HepG2 (cell line): Measurements from ENCODE around the gene ERBB3. TPM values are rescaled to one million over a fixed set of nuclear protein-coding genes. Genes with fewer than 3 reads are reported as not detected.

Experiments used
- ARNT2 ChIP-seq: sonication (generic); formaldehyde crosslinking; IDR thresholded peaks from 2 replicates; pipeline ENCODE4 v1.8.0; 2022; ENCODE audit warnings: mild to moderate bottlenecking, low read depth, missing genetic modification reagents, moderate library complexity
- BORCS8-MEF2B ChIP-seq: sonication (generic); formaldehyde crosslinking; IDR thresholded peaks from 2 replicates; pipeline ENCODE4 v1.8.0; 2022; ENCODE audit warnings: mild to moderate bottlenecking, missing genetic modification reagents
- DMAP1 ChIP-seq: IDR thresholded peaks from 2 replicates; pipeline ENCODE4 v1.6.1; 2016
- ELF3 ChIP-seq: IDR thresholded peaks from 2 replicates; pipeline ENCODE4 v1.6.1; 2016; ENCODE audit warnings: missing genetic modification reagents, missing compliant biosample characterization
- GRHL1 ChIP-seq: sonication (generic); formaldehyde crosslinking; conservative IDR thresholded peaks from 2 replicates; pipeline ENCODE4 v1.8.0; 2022; ENCODE audit warnings: missing genetic modification reagents
- KDM4B ChIP-seq: sonication (generic); formaldehyde crosslinking; IDR thresholded peaks from 2 replicates; pipeline ENCODE4 v1.4.0; 2020; ENCODE audit warnings: missing genetic modification reagents
- MAFG ChIP-seq: sonication (generic); formaldehyde crosslinking; IDR thresholded peaks from 2 replicates; pipeline ENCODE4 v1.5.1; 2020; ENCODE audit warnings: mild to moderate bottlenecking, missing genetic modification reagents
- MLXIP ChIP-seq: sonication (generic); formaldehyde crosslinking; IDR thresholded peaks from 2 replicates; pipeline ENCODE4 v1.9.0; 2021; ENCODE audit warnings: missing genetic modification reagents, borderline replicate concordance
- NRL ChIP-seq: sonication (generic); formaldehyde crosslinking; IDR thresholded peaks from 2 replicates; pipeline ENCODE4 v1.5.0; 2020; ENCODE audit warnings: missing genetic modification reagents, mild to moderate bottlenecking, moderate library complexity, borderline replicate concordance
- SOX13 ChIP-seq, 3 experiments: fragments of 450-650 bp in 1 of 3; sonication (generic) in 1 of 3; formaldehyde crosslinking in 1 of 3; IDR thresholded peaks in 2 of 3; conservative IDR thresholded peaks in 1 of 3; 2 replicates each; pipeline versions ENCODE4 v1.5.0 to v1.6.1; 2016 to 2020; ENCODE audit warnings: antibody characterized with exemption in 1 of 3, mild to moderate bottlenecking in 1 of 3, missing compliant biosample characterization in 1 of 3, missing genetic modification reagents in 1 of 3, moderate library complexity in 1 of 3
- SP4 ChIP-seq: sonication (generic); formaldehyde crosslinking; IDR thresholded peaks from 2 replicates; pipeline ENCODE4 v1.8.1; 2023; ENCODE audit warnings: mild to moderate bottlenecking, missing genetic modification reagents
- SRSF1 ChIP-seq: fragments of 200-400 bp; formaldehyde crosslinking; optimal IDR thresholded peaks from 2 replicates; pipeline ENCODE3; 2017; ENCODE audit warnings: mild to moderate bottlenecking, low read depth, low read length, moderate library complexity
- TBX2 ChIP-seq: sonication (generic); formaldehyde crosslinking; IDR thresholded peaks from 2 replicates; pipeline ENCODE4 v1.5.0; 2020; ENCODE audit warnings: missing genetic modification reagents, mild to moderate bottlenecking, borderline replicate concordance
- ZFP41 ChIP-seq: sonication (generic); formaldehyde crosslinking; IDR thresholded peaks from 2 replicates; pipeline ENCODE4 v1.4.0; 2020; ENCODE audit warnings: mild to moderate bottlenecking, missing genetic modification reagents, borderline replicate concordance
- ZMYM2 ChIP-seq: sonication (generic); formaldehyde crosslinking; IDR thresholded peaks from 2 replicates; pipeline ENCODE4 v1.8.0; 2022; ENCODE audit warnings: mild to moderate bottlenecking, missing genetic modification reagents
- ZNF235 ChIP-seq: sonication (generic); formaldehyde crosslinking; IDR thresholded peaks from 2 replicates; pipeline ENCODE4 v1.8.1; 2023; ENCODE audit warnings: mild to moderate bottlenecking, missing genetic modification reagents, borderline replicate concordance
- ZNF264 ChIP-seq: sonication (generic); formaldehyde crosslinking; IDR thresholded peaks from 2 replicates; pipeline ENCODE4 v1.4.0; 2020; ENCODE audit warnings: missing genetic modification reagents
- ZNF451 ChIP-seq: sonication (generic); formaldehyde crosslinking; IDR thresholded peaks from 2 replicates; pipeline ENCODE4 v1.5.0; 2020; ENCODE audit warnings: mild to moderate bottlenecking, missing genetic modification reagents
- ZNF501 ChIP-seq: sonication (generic); formaldehyde crosslinking; IDR thresholded peaks from 2 replicates; pipeline ENCODE4 v1.5.1; 2020; ENCODE audit warnings: mild to moderate bottlenecking, moderate library complexity, missing genetic modification reagents
- ZNF557 ChIP-seq: sonication (generic); formaldehyde crosslinking; IDR thresholded peaks from 2 replicates; pipeline ENCODE4 v1.4.0; 2020; ENCODE audit warnings: missing genetic modification reagents
- ZNF644 ChIP-seq: IDR thresholded peaks from 2 replicates; pipeline ENCODE4 v1.6.1; 2016; ENCODE audit warnings: low read depth
- ZNF777 ChIP-seq: sonication (generic); formaldehyde crosslinking; IDR thresholded peaks from 2 replicates; pipeline ENCODE4 v1.4.0; 2020; ENCODE audit warnings: missing genetic modification reagents
- polyA plus RNA-seq, 8 experiments: library from polyadenylated mRNA; depleted of rRNA in 3 of 8; stranded (reverse) in 7 of 8; unstranded in 1 of 8; fragments of >200 nt; fragmentation: Illumina TruSeq in 4 of 8; extraction: Trizol in 4 of 8; gene quantifications; 2 replicates each; pipeline versions ENCODE4 v1.2.1 to v1.2.3, GENCODE V29; 2011 to 2016; ENCODE audit warnings: low read depth in 4 of 8, missing spikeins in 1 of 8, mixed read lengths in 1 of 8; ENCODE audit not compliant: insufficient read depth in 1 of 8
- total RNA-seq, 5 experiments: library from RNA; depleted of rRNA; stranded (reverse); fragments of >200 nt; fragmentation: Illumina TruSeq; extraction: Trizol; gene quantifications; 2 replicates each; pipeline ENCODE4 v1.2.3, GENCODE V29; 2016; ENCODE audit warnings: low read depth in 1 of 5
- TF ChIP-seq, protein P1 (sequence below): sonication (generic); formaldehyde crosslinking; IDR thresholded peaks from 2 replicates; pipeline ENCODE4 v1.4.0; 2020; ENCODE audit warnings: missing genetic modification reagents

Gene ERBB3
- total and polyA plus RNA-seq, 2 of the 13 experiments (the other 11 are each of a cell fraction or from before 2014, with no cell fraction given), result 93.6 to 358 TPM

DNA sequence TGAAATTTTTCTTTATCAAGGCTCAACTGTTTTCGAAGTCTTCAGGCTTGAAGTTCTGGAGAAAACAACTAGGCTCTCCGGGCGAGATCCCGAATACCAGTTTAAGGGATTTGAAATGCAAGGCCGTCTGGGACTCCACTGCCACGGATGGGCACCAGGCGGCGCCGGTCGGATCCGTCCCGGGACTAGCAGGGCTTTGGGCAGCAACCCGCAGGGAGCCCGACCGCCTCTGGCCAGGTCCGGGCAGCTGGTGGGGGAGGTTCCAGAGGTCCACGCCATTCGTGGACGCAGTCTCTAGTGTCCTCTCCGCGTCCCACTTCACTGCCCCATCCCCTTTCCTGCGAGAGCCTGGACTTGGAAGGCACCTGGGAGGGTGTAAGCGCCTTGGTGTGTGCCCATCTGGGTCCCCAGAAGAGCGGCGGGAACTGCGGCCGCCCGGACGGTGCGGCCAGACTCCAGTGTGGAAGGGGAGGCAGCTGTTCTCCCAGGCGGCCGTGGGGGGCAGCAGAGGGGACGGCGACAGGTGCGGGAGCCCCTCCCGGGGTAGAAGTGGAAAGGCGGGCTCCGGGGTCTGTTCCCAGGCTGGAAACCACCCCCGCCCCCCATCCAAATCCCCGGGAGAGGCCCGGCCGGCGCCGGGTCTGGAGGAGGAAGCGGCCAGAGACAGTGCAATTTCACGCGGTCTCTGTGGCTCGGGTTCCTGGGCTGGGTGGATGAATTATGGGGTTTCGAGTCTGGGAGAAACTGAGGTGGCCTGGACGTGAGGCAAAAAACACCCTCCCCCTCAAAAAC lies 838 bp upstream of the ERBB3 start (continued):
- peak; percentile 29; the same call in 1 of the 2 replicates for TF ChIP-seq ZNF644 (CRISPR knock-in tag)
- no peak for TF ChIP-seq MLXIP (CRISPR knock-in tag)
- 0 out of 2 replicates have a peak, but pooled peaks have one; percentile 33 for TF ChIP-seq ZNF501 (CRISPR knock-in tag)
- peak; percentile 18; the same call in 1 of the 2 replicates for TF ChIP-seq DMAP1 (CRISPR knock-in tag)
- 0 out of 2 replicates have a peak, but pooled peaks have one; percentile 39 for TF ChIP-seq NRL (CRISPR knock-in tag)
- TF ChIP-seq SOX13 (IDR thresholded peaks at IDR 0.05), result no peak
- TF ChIP-seq SOX13 (CRISPR knock-in tag; conservative IDR thresholded peaks at IDR 0.05 in 1 of 2, IDR thresholded peaks at IDR 0.05 in 1 of 2), result peak in 1 of 2 experiments; percentile 46; a peak in 1 of 4 replicates
- TF ChIP-seq MAFG (CRISPR knock-in tag), result no peak
- no peak for TF ChIP-seq ZNF235 (CRISPR knock-in tag)
- no peak for TF ChIP-seq ZMYM2
- TF ChIP-seq ZFP41 (CRISPR knock-in tag), result peak; percentile 46; the same call in 1 of the 2 replicates
- TF ChIP-seq, protein P1, sequence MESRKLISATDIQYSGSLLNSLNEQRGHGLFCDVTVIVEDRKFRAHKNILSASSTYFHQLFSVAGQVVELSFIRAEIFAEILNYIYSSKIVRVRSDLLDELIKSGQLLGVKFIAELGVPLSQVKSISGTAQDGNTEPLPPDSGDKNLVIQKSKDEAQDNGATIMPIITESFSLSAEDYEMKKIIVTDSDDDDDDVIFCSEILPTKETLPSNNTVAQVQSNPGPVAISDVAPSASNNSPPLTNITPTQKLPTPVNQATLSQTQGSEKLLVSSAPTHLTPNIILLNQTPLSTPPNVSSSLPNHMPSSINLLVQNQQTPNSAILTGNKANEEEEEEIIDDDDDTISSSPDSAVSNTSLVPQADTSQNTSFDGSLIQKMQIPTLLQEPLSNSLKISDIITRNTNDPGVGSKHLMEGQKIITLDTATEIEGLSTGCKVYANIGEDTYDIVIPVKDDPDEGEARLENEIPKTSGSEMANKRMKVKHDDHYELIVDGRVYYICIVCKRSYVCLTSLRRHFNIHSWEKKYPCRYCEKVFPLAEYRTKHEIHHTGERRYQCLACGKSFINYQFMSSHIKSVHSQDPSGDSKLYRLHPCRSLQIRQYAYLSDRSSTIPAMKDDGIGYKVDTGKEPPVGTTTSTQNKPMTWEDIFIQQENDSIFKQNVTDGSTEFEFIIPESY (CRISPR knock-in tag), result 0 out of 2 replicates have a peak, but pooled peaks have one; percentile 35
- peak; percentile 84 for TF ChIP-seq BORCS8-MEF2B (CRISPR knock-in tag)
- peak; percentile 39; the same call in 1 of the 2 replicates for TF ChIP-seq ELF3 (CRISPR knock-in tag)
- TF ChIP-seq ZNF557 (CRISPR knock-in tag), result peak; percentile 62; the same call in 1 of the 2 replicates
- TF ChIP-seq ARNT2 (CRISPR knock-in tag), result 0 out of 2 replicates have a peak, but pooled peaks have one; percentile 17
- no peak; the same call in 1 of the 2 replicates for TF ChIP-seq ZNF451
- no peak for TF ChIP-seq GRHL1 (CRISPR knock-in tag)
- TF ChIP-seq TBX2, result peak; percentile 48; the same call in 1 of the 2 replicates
- TF ChIP-seq SP4, result no peak; the same call in 1 of the 2 replicates
- peak; percentile 28; the same call in 1 of the 2 replicates for TF ChIP-seq KDM4B
- peak; percentile 95 for TF ChIP-seq ZNF777 (CRISPR knock-in tag)
- 0 out of 2 replicates have a peak, but pooled peaks have one; percentile 22 for TF ChIP-seq ZNF264
- TF ChIP-seq SRSF1, result peak; percentile 63
